ENCODE data around the gene ACTN1.
A peak's percentile ranks its signal among the peaks of the same experiment; 100 is the strongest.

The ACTN1 gene

DNA sequence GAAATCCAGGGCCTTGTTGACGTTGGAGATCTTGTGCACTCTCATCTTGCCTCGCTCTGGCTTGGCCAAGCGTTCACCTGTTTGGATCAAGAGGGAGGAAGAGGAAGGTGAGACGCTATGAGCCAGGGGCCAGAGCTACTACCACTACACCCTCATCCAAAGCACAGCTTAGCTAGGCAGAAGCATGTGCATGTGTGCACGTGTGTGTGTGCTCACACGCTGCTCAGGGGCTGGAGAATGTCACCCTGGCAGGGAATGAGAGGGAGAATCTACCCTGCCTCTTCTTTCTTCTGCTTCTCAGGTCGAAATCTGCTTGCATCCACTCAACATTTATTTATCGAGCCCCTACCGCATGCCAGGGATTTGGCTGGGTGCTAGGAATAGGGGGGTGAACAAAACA is 58.1 kb downstream of the ACTN1 start:
- no peak overlapping the region for H3K4me3 Mint-ChIP-seq
- H3K4me1 Mint-ChIP-seq: peaks cover 46% of the 10 kb centered on the region
- peaks cover 43% of the 10 kb centered on the region for H3K36me3 Mint-ChIP-seq (ENCODE audit: low read depth)
- no peaks in the 10 kb centered on the region for H3K9me3 Mint-ChIP-seq
- H3K27ac Mint-ChIP-seq: peak overlapping the region; percentile 33 to 76 (median 74)
- no peaks in the 10 kb centered on the region for H3K27me3 Mint-ChIP-seq (ENCODE audit: low read depth)
- TF ChIP-seq, protein P1, sequence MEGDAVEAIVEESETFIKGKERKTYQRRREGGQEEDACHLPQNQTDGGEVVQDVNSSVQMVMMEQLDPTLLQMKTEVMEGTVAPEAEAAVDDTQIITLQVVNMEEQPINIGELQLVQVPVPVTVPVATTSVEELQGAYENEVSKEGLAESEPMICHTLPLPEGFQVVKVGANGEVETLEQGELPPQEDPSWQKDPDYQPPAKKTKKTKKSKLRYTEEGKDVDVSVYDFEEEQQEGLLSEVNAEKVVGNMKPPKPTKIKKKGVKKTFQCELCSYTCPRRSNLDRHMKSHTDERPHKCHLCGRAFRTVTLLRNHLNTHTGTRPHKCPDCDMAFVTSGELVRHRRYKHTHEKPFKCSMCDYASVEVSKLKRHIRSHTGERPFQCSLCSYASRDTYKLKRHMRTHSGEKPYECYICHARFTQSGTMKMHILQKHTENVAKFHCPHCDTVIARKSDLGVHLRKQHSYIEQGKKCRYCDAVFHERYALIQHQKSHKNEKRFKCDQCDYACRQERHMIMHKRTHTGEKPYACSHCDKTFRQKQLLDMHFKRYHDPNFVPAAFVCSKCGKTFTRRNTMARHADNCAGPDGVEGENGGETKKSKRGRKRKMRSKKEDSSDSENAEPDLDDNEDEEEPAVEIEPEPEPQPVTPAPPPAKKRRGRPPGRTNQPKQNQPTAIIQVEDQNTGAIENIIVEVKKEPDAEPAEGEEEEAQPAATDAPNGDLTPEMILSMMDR (IDR thresholded peaks at IDR 0.05; ENCODE audit: unreplicated experiment in 3 of 3): no peak

DNA sequence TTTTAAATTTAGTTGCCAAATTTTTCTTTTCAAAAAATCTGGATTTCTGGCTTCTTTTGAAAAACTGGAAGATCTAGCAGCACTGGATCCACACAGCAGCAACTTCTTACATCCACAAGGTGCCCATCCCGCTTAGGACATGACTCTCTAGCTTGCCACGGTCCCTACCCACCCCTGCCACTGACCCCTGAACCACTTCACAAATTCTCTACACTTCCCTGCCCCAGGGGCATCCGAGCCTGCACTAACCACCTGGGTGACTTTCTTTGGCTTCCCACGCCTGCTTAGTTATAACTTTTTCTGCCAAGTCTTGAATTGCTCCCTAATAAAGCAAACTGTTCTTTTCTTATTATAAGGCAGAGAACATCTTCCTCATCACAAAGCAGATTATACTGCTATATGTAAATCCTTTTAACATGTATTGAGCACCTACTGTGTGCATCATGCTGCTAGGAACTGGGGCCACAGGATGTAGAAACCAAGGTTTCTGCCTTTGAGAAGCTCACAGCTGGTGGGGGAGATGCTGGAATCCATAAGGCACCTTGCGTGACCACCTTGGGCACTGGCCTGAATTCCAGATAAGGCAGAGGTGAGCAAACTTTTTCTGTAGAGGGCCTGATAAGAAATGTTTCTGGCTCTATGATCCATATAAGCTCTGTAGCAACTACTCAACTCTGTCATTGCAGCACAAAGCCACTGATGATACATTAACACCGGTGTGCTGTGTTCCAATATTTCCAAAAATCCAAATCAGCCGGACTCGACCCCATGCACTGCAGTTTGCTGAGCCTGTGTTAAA is 59.8 kb downstream of the ACTN1 start:
- Mint-ChIP-seq H3K9me3 (no peaks in the 10 kb centered on the region), H3K27ac (peak overlapping the region; percentile 27 to 76 (median 54)), H3K4me1 (peaks cover 40% of the 10 kb centered on the region), H3K4me3 (no peak overlapping the region), H3K36me3 (ENCODE audit: low read depth) (peaks cover 37% of the 10 kb centered on the region), H3K27me3 (ENCODE audit: low read depth) (no peaks in the 10 kb centered on the region)
- TF ChIP-seq, protein P1 (IDR thresholded peaks at IDR 0.05; ENCODE audit: unreplicated experiment in 3 of 3): no peak

DNA sequence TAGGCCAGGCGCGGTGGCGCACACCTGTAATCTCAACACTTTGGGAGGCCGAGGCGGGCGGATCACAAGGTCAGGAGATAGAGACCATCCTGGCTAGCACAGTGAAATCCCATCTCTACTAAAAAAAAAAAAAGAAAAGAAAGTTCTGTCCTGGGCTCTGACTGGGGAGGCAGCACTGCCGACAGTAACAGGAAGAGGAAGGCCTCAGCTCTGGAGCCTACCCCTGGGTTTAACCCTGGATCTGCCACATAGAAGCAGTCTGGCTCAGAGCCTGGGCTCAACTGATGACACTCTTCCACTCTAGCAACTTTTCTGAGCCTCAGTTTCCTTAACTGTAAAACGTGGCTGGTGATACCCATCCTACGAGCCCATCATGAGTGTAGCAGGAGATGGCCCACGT is 60.5 kb downstream of the ACTN1 start:
- Mint-ChIP-seq H3K9me3 (no peaks in the 10 kb centered on the region), H3K4me1 (peaks cover 33% of the 10 kb centered on the region), H3K27ac (no peak overlapping the region), H3K4me3 (no peak overlapping the region), H3K27me3 (ENCODE audit: low read depth) (no peaks in the 10 kb centered on the region), H3K36me3 (ENCODE audit: low read depth) (peaks cover 32% of the 10 kb centered on the region)
- TF ChIP-seq, protein P1 (IDR thresholded peaks at IDR 0.05; ENCODE audit: unreplicated experiment in 3 of 3): no peak

DNA sequence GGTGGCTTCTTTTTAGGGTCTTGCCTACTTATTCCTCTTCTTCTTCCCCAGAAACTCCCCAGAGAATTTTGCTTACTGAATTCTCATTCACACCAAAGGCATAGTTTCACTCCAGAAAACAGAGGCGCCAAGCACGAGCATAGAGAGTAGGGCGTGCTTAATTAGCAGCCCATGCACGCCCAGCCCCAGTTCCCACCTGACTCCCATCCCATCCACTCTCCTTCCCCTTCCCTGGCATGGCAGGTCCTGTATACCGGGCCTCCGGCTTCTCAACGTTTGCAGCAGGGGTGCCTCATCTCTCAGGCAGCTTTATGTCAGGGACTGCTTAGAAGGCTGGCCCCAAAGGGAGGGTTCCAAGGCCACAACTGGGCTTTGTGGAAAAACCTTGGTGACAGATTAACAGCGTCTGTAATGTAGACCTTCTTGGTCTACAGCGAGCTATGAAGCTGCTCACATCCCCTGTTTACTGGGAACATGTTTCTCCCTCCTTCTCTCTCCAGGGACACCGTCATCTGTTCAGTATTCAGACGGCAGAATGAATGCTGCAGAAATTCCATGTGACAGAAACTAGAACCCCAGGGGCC is 62.7 kb downstream of the ACTN1 start:
- Mint-ChIP-seq H3K27ac (peak overlapping the region; percentile 67 to 91 (median 69)), H3K4me1 (peaks cover 40% of the 10 kb centered on the region)
- TF ChIP-seq, protein P1 (IDR thresholded peaks at IDR 0.05; ENCODE audit: unreplicated experiment in 3 of 3): no peak

DNA sequence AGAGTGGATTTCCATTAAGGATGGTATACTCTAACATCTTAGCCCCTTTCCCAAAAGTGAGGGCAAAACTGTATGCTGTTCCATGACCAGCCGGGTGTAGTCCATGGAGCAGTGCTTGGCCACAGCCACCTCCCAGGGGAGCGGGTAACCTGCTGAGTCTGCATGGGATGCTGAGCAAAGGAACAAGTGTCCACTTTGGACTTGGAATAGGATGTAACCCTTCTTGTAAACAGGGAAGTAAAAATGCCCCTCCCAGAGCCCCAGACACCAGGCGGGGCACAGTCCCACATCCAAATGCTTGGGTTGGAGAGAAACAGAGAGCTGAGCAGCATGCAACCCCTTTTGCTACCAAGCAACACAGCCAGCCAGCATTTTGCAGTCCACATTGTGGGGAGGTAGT is 65.6 kb downstream of the ACTN1 start:
- Mint-ChIP-seq H3K27ac (no peak overlapping the region), H3K36me3 (ENCODE audit: low read depth) (peaks cover 28% of the 10 kb centered on the region), H3K4me3 (no peak overlapping the region), H3K27me3 (ENCODE audit: low read depth) (peaks cover 3% of the 10 kb centered on the region), H3K4me1 (peaks cover 35% of the 10 kb centered on the region), H3K9me3 (no peaks in the 10 kb centered on the region)
- TF ChIP-seq, protein P1 (IDR thresholded peaks at IDR 0.05; ENCODE audit: unreplicated experiment in 3 of 3): no peak

More for the DNA sequence above, 62.7 kb downstream of the ACTN1 start:
- H3K4me3 Mint-ChIP-seq: no peak overlapping the region
- H3K9me3 Mint-ChIP-seq: no peaks in the 10 kb centered on the region
- peaks cover 29% of the 10 kb centered on the region for H3K36me3 Mint-ChIP-seq (ENCODE audit: low read depth)
- no peaks in the 10 kb centered on the region for H3K27me3 Mint-ChIP-seq (ENCODE audit: low read depth)

Measured in nephron (organoid).